SK-N-SH treated with all-trans-retinoic acid at 6 μM for 48 hours (cell line): ENCODE results near the gene MYRF.

Experiments
- ATAC-seq: fragments of 200-7000 bp; cut with Tn5 transposase; 3 replicates; pipeline ENCODE4 v1.9.1; 2020; ENCODE audit warnings: mild to moderate bottlenecking, moderate library complexity
- ARNTL ChIP-seq: fragments of 450-650 bp; formaldehyde crosslinking; IDR thresholded peaks from 2 replicates; pipeline ENCODE4 v1.5.0; 2020; ENCODE audit warnings: low read depth, mild to moderate bottlenecking, moderate library complexity, borderline replicate concordance
- BACH2 ChIP-seq: fragments of 250-450 bp; sonication (Bioruptor Pico); IDR thresholded peaks from 2 replicates; pipeline ENCODE4 v1.9.0; 2021; ENCODE audit warnings: mild to moderate bottlenecking, borderline replicate concordance
- CSDC2 ChIP-seq: fragments of 250-450 bp; sonication (Bioruptor Pico); IDR thresholded peaks from 2 replicates; pipeline ENCODE4 v1.5.0; 2020; ENCODE audit warnings: mild to moderate bottlenecking, moderate library complexity
- ESRRG ChIP-seq: fragments of 250-450 bp; sonication (Bioruptor Pico); IDR thresholded peaks from 2 replicates; pipeline ENCODE4 v1.6.1; 2021; ENCODE audit warnings: mild to moderate bottlenecking
- GLIS3 ChIP-seq: fragments of 250-450 bp; sonication (Bioruptor Pico); IDR thresholded peaks from 2 replicates; pipeline ENCODE4 v1.5.0; 2020; ENCODE audit warnings: mild to moderate bottlenecking, moderate library complexity
- OSR1 ChIP-seq: fragments of 250-450 bp; sonication (Bioruptor Pico); IDR thresholded peaks from 2 replicates; pipeline ENCODE4 v1.8.0; 2022; ENCODE audit warnings: moderate library complexity, mild to moderate bottlenecking, inconsistent platforms
- PPARA ChIP-seq: fragments of 250-450 bp; sonication (Bioruptor Pico); IDR thresholded peaks from 2 replicates; pipeline ENCODE4 v1.5.0; 2020; ENCODE audit warnings: mild to moderate bottlenecking, borderline replicate concordance
- RARB ChIP-seq: fragments of 250-450 bp; sonication (Bioruptor Pico); IDR thresholded peaks from 2 replicates; pipeline ENCODE4 v1.8.0; 2021; ENCODE audit warnings: mild to moderate bottlenecking, moderate library complexity
- SNAI2 ChIP-seq: fragments of 250-450 bp; sonication (Bioruptor Pico); IDR thresholded peaks from 2 replicates; pipeline ENCODE4 v1.5.0; 2020; ENCODE audit warnings: mild to moderate bottlenecking, moderate library complexity
- TCF4 ChIP-seq: fragments of 250-450 bp; sonication (Bioruptor Pico); IDR thresholded peaks from 2 replicates; pipeline ENCODE4 v1.8.0; 2021; ENCODE audit warnings: mild to moderate bottlenecking, moderate library complexity, borderline replicate concordance
- TOX ChIP-seq: fragments of 250-450 bp; sonication (Bioruptor Pico); IDR thresholded peaks from 2 replicates; pipeline ENCODE4 v1.8.0; 2021; ENCODE audit warnings: mild to moderate bottlenecking, moderate library complexity, borderline replicate concordance
- ZC3H10 ChIP-seq: fragments of 250-450 bp; sonication (Bioruptor Pico); IDR thresholded peaks from 2 replicates; pipeline ENCODE4 v1.5.1; 2021; ENCODE audit warnings: mild to moderate bottlenecking, moderate library complexity
- ZFP3 ChIP-seq: fragments of 250-450 bp; sonication (Bioruptor Pico); IDR thresholded peaks from 2 replicates; pipeline ENCODE4 v1.5.0; 2020; ENCODE audit warnings: mild to moderate bottlenecking, moderate library complexity
- ZFP30 ChIP-seq: fragments of 450-650 bp; formaldehyde crosslinking; IDR thresholded peaks from 2 replicates; pipeline ENCODE4 v1.5.0; 2022; ENCODE audit warnings: mild to moderate bottlenecking, moderate library complexity
- ZNF565 ChIP-seq: fragments of 450-650 bp; formaldehyde crosslinking; conservative IDR thresholded peaks from 2 replicates; pipeline ENCODE4 v1.5.0; 2020; ENCODE audit warnings: low read depth, mild to moderate bottlenecking, moderate library complexity
- ZNF70 ChIP-seq: fragments of 450-650 bp; formaldehyde crosslinking; IDR thresholded peaks from 2 replicates; pipeline ENCODE4 v1.5.0; 2020; ENCODE audit warnings: mild to moderate bottlenecking, moderate library complexity
- ZNF8 ChIP-seq: fragments of 450-650 bp; formaldehyde crosslinking; IDR thresholded peaks from 2 replicates; pipeline ENCODE4 v1.5.0; 2020; ENCODE audit warnings: mild to moderate bottlenecking, moderate library complexity
- TF ChIP-seq, protein P1 (sequence below): fragments of 250-450 bp; sonication (Bioruptor Pico); IDR thresholded peaks from 2 replicates; pipeline ENCODE4 v1.5.1; 2020; ENCODE audit warnings: low read depth, mild to moderate bottlenecking, moderate library complexity
- TF ChIP-seq, protein P2 (sequence below): fragments of 250-450 bp; sonication (Bioruptor Pico); IDR thresholded peaks from 2 replicates; pipeline ENCODE4 v1.5.1; 2021; ENCODE audit warnings: mild to moderate bottlenecking, moderate library complexity
- TF ChIP-seq, protein P3 (sequence below): fragments of 250-450 bp; sonication (Bioruptor Pico); IDR thresholded peaks from 2 replicates; pipeline ENCODE4 v1.5.0; 2020; ENCODE audit warnings: mild to moderate bottlenecking, moderate library complexity
- TF ChIP-seq, protein P4 (sequence below): fragments of 250-450 bp; sonication (Bioruptor Pico); IDR thresholded peaks from 2 replicates; pipeline ENCODE4 v1.8.0; 2021; ENCODE audit warnings: low read depth, mild to moderate bottlenecking, moderate library complexity, borderline replicate concordance
- TF ChIP-seq, protein P5 (sequence below): fragments of 250-450 bp; sonication (Bioruptor Pico); IDR thresholded peaks from 2 replicates; pipeline ENCODE4 v1.8.0; 2020; ENCODE audit warnings: mild to moderate bottlenecking, moderate library complexity, borderline replicate concordance

MYRF gene

DNA sequence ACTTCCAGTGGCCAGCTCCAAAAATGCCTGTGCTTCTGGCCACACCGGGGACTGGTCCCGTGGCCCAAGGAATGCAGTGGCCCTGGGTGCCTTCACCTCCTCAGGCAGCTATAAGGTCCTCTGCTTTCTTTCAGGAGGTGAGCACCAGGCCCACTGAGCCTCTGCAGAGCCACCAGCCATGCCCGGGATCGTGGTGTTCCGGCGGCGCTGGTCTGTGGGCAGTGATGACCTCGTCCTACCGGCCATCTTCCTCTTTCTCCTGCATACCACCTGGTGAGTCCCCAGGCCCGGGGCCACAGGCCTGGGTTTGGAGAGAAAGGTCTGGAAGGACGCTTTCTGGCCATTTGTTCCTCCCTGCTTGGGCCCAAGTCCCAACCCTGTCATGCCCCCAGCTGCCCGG, 32.5 kb upstream of the MYRF start:
- ATAC-seq, result no peak
- TF ChIP-seq, protein P1, sequence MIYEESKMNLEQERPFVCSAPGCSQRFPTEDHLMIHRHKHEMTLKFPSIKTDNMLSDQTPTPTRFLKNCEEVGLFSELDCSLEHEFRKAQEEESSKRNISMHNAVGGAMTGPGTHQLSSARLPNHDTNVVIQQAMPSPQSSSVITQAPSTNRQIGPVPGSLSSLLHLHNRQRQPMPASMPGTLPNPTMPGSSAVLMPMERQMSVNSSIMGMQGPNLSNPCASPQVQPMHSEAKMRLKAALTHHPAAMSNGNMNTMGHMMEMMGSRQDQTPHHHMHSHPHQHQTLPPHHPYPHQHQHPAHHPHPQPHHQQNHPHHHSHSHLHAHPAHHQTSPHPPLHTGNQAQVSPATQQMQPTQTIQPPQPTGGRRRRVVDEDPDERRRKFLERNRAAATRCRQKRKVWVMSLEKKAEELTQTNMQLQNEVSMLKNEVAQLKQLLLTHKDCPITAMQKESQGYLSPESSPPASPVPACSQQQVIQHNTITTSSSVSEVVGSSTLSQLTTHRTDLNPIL (CRISPR knock-in tag), result no peak
- TF ChIP-seq ZNF565 (CRISPR knock-in tag), result no peak
- no peak for TF ChIP-seq ZFP30 (CRISPR knock-in tag)
- TF ChIP-seq TOX (CRISPR knock-in tag), result no peak
- no peak for TF ChIP-seq PPARA
- no peak for TF ChIP-seq ZC3H10 (CRISPR knock-in tag)
- TF ChIP-seq BACH2 (CRISPR knock-in tag), result no peak
- TF ChIP-seq OSR1 (CRISPR knock-in tag), result no peak
- no peak for TF ChIP-seq GLIS3
- TF ChIP-seq, all 23 proteins: peak for 0

DNA sequence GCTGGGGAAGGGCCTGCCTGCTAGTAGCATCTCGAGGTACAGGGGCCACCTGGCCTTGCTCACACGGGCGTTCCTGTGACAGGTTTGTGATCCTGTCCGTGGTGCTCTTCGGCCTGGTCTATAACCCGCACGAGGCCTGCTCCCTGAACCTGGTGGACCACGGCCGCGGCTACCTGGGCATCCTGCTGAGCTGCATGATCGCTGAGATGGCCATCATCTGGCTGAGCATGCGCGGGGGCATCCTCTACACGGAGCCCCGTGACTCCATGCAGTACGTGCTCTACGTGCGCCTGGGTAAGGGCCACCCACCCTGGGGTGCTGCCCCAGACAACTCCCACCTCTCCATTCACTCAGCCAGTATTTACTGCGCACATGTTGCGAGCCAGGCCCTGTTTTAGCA, 31.8 kb upstream of the MYRF start:
- no peak for ATAC-seq
- TF ChIP-seq, protein P2, sequence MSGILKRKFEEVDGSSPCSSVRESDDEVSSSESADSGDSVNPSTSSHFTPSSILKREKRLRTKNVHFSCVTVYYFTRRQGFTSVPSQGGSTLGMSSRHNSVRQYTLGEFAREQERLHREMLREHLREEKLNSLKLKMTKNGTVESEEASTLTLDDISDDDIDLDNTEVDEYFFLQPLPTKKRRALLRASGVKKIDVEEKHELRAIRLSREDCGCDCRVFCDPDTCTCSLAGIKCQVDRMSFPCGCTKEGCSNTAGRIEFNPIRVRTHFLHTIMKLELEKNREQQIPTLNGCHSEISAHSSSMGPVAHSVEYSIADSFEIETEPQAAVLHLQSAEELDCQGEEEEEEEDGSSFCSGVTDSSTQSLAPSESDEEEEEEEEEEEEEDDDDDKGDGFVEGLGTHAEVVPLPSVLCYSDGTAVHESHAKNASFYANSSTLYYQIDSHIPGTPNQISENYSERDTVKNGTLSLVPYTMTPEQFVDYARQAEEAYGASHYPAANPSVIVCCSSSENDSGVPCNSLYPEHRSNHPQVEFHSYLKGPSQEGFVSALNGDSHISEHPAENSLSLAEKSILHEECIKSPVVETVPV (CRISPR knock-in tag), result no peak
- TF ChIP-seq ARNTL, result no peak
- TF ChIP-seq, protein P1 (CRISPR knock-in tag), result no peak
- TF ChIP-seq ZNF565 (CRISPR knock-in tag), result no peak
- TF ChIP-seq SNAI2, result no peak
- TF ChIP-seq, protein P3, sequence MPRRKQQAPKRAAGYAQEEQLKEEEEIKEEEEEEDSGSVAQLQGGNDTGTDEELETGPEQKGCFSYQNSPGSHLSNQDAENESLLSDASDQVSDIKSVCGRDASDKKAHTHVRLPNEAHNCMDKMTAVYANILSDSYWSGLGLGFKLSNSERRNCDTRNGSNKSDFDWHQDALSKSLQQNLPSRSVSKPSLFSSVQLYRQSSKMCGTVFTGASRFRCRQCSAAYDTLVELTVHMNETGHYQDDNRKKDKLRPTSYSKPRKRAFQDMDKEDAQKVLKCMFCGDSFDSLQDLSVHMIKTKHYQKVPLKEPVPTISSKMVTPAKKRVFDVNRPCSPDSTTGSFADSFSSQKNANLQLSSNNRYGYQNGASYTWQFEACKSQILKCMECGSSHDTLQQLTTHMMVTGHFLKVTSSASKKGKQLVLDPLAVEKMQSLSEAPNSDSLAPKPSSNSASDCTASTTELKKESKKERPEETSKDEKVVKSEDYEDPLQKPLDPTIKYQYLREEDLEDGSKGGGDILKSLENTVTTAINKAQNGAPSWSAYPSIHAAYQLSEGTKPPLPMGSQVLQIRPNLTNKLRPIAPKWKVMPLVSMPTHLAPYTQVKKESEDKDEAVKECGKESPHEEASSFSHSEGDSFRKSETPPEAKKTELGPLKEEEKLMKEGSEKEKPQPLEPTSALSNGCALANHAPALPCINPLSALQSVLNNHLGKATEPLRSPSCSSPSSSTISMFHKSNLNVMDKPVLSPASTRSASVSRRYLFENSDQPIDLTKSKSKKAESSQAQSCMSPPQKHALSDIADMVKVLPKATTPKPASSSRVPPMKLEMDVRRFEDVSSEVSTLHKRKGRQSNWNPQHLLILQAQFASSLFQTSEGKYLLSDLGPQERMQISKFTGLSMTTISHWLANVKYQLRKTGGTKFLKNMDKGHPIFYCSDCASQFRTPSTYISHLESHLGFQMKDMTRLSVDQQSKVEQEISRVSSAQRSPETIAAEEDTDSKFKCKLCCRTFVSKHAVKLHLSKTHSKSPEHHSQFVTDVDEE (CRISPR knock-in tag), result no peak
- TF ChIP-seq, protein P4, sequence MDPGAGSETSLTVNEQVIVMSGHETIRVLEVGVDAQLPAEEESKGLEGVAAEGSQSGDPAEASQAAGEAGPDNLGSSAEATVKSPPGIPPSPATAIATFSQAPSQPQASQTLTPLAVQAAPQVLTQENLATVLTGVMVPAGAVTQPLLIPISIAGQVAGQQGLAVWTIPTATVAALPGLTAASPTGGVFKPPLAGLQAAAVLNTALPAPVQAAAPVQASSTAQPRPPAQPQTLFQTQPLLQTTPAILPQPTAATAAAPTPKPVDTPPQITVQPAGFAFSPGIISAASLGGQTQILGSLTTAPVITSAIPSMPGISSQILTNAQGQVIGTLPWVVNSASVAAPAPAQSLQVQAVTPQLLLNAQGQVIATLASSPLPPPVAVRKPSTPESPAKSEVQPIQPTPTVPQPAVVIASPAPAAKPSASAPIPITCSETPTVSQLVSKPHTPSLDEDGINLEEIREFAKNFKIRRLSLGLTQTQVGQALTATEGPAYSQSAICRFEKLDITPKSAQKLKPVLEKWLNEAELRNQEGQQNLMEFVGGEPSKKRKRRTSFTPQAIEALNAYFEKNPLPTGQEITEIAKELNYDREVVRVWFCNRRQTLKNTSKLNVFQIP, result no peak
- TF ChIP-seq ZFP3 (CRISPR knock-in tag), result no peak
- TF ChIP-seq ZNF8, result no peak
- no peak for TF ChIP-seq TCF4 (CRISPR knock-in tag)
- no peak for TF ChIP-seq ZNF70 (CRISPR knock-in tag)
- no peak for TF ChIP-seq GLIS3
- no peak for TF ChIP-seq OSR1 (CRISPR knock-in tag)
- TF ChIP-seq ZC3H10 (CRISPR knock-in tag), result no peak
- no peak for TF ChIP-seq ESRRG (CRISPR knock-in tag)
- no peak for TF ChIP-seq TOX (CRISPR knock-in tag)
- TF ChIP-seq, protein P5, sequence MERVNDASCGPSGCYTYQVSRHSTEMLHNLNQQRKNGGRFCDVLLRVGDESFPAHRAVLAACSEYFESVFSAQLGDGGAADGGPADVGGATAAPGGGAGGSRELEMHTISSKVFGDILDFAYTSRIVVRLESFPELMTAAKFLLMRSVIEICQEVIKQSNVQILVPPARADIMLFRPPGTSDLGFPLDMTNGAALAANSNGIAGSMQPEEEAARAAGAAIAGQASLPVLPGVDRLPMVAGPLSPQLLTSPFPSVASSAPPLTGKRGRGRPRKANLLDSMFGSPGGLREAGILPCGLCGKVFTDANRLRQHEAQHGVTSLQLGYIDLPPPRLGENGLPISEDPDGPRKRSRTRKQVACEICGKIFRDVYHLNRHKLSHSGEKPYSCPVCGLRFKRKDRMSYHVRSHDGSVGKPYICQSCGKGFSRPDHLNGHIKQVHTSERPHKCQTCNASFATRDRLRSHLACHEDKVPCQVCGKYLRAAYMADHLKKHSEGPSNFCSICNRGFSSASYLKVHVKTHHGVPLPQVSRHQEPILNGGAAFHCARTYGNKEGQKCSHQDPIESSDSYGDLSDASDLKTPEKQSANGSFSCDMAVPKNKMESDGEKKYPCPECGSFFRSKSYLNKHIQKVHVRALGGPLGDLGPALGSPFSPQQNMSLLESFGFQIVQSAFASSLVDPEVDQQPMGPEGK (CRISPR knock-in tag), result no peak
- no peak for TF ChIP-seq PPARA
- no peak for TF ChIP-seq ZFP30 (CRISPR knock-in tag)
- TF ChIP-seq CSDC2, result no peak
- TF ChIP-seq, all 23 proteins: peak for 0

DNA sequence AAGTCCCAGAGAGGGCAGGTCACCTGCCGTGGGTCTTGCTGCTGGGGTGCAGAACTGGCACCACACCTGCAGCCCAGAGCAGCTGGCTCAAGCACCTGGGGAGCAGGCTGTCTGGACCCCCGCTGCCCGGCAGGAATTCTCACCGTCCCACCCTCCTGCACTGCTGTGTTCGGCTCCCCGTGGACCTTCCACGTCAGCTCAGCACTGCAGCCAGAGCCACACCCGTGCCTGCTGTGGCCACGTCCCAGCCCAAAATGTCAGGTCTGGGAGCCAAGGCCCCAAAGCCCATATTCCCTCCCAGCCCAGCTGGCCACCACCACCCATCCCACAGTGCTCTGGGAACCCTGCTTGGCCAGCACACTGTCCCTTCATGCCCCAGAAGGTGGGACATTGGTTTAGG, 28.0 kb upstream of the MYRF start:
- no peak for ATAC-seq
- TF ChIP-seq, protein P5 (CRISPR knock-in tag), result no peak
- no peak for TF ChIP-seq PPARA
- no peak for TF ChIP-seq ZC3H10 (CRISPR knock-in tag)
- TF ChIP-seq, protein P3 (CRISPR knock-in tag), result no peak
- no peak for TF ChIP-seq ZFP3 (CRISPR knock-in tag)
- no peak for TF ChIP-seq RARB (CRISPR knock-in tag)
- no peak for TF ChIP-seq GLIS3
- TF ChIP-seq OSR1 (CRISPR knock-in tag), result no peak
- TF ChIP-seq TOX (CRISPR knock-in tag), result no peak
- TF ChIP-seq ZNF565 (CRISPR knock-in tag), result no peak
- TF ChIP-seq TCF4 (CRISPR knock-in tag), result no peak
